PC-3 (cell line): ENCODE results near the gene MCRIP2.

Experiments used
- CTCF ChIP-seq: fragments of 300-600 bp; sonication (generic); conservative IDR thresholded peaks from 2 replicates; pipeline ENCODE4 v1.5.1; 2017; ENCODE audit warnings: antibody characterized with exemption, low read depth, mild to moderate bottlenecking, low read length
- EZH2 ChIP-seq: fragments of 300-600 bp; sonication (generic); IDR thresholded peaks from one replicate; pipeline ENCODE4 v1.6.1; 2017; ENCODE audit warnings: antibody characterized with exemption, mild to moderate bottlenecking, low read length; ENCODE audit not compliant: unreplicated experiment
- EZH2phosphoT487 ChIP-seq: fragments of 300-600 bp; sonication (generic); IDR thresholded peaks from 2 replicates; pipeline ENCODE4 v1.6.1; 2018; ENCODE audit warnings: mild to moderate bottlenecking, antibody characterized with exemption, low read length, borderline replicate concordance

GRCh38 chr16:648071-648780 lies 6.6 kb downstream of the MCRIP2 start:
- TF ChIP-seq CTCF (peak; percentile 41; the same call in 1 of the 2 replicates), EZH2 (no peak), EZH2phosphoT487 (no peak)
